GM23338 (cell line): Measurements from ENCODE around the gene PCLO. TPM values are rescaled to one million over a fixed set of nuclear protein-coding genes. Genes with fewer than 3 reads are reported as not detected.

Experiments
- ATAC-seq: fragments of 200-7000 bp; cut with Tn5 transposase; 3 replicates; pipeline ENCODE4 v1.9.1; 2020
- DNase-seq: peaks from one replicate; pipeline ENCODE4 v3.0.0-alpha.2; 2015; ENCODE audit warnings: low spot score
- H2AFZ ChIP-seq: fragments of 200-600 bp; sonication (generic); 2 replicates; pipeline ENCODE4 v1.8.0; 2016; ENCODE audit warnings: antibody characterized with exemption, mild to moderate bottlenecking, moderate library complexity
- H3F3A ChIP-seq: fragments of 200-600 bp; sonication (generic); replicated peaks from 2 replicates; pipeline ENCODE4 v1.8.0; 2017; ENCODE audit warnings: antibody characterized with exemption, mixed run types, low read depth
- H3K27ac ChIP-seq: fragments of 200-600 bp; sonication (generic); 2 replicates; pipeline ENCODE4 v1.6.1; 2016; ENCODE audit warnings: low read depth
- H3K27me3 ChIP-seq: fragments of 200-600 bp; sonication (generic); 2 replicates; pipeline ENCODE4 v1.8.0; 2016; ENCODE audit warnings: mild to moderate bottlenecking, mixed run types, moderate library complexity; ENCODE audit not compliant: insufficient read depth
- H3K36me3 ChIP-seq: fragments of 200-600 bp; sonication (generic); 2 replicates; pipeline ENCODE4 v1.8.0; 2016; ENCODE audit warnings: mild to moderate bottlenecking; ENCODE audit not compliant: insufficient read depth
- H3K4me1 ChIP-seq: fragments of 200-600 bp; sonication (generic); 2 replicates; pipeline ENCODE4 v1.8.0; 2016; ENCODE audit warnings: mild to moderate bottlenecking, moderate library complexity; ENCODE audit not compliant: insufficient read depth
- H3K4me2 ChIP-seq: fragments of 200-600 bp; sonication (generic); 2 replicates; pipeline ENCODE4 v1.7.1; 2017; ENCODE audit warnings: mixed run types
- H3K4me3 ChIP-seq: fragments of 200-600 bp; sonication (generic); 2 replicates; pipeline ENCODE4 v1.6.1; 2016; ENCODE audit warnings: mixed run types
- H3K79me2 ChIP-seq: fragments of 200-600 bp; sonication (generic); replicated peaks from 2 replicates; pipeline ENCODE4 v1.8.0; 2017; ENCODE audit warnings: mild to moderate bottlenecking; ENCODE audit not compliant: insufficient read depth
- H3K9me2 ChIP-seq: fragments of 200-600 bp; sonication (generic); 2 replicates; pipeline ENCODE4 v1.8.0; 2017; ENCODE audit not compliant: insufficient read depth
- H4K20me1 ChIP-seq: fragments of 200-600 bp; sonication (generic); replicated peaks from 2 replicates; pipeline ENCODE4 v1.8.0; 2017; ENCODE audit warnings: mild to moderate bottlenecking; ENCODE audit not compliant: insufficient read depth
- H3K27ac Mint-ChIP-seq: 2 replicates; pipeline ENCODE4 v1.8.0; 2020; ENCODE audit warnings: inconsistent platforms, mild to moderate bottlenecking, moderate library complexity, mixed read lengths
- H3K27me3 Mint-ChIP-seq: 3 replicates; pipeline ENCODE4 v1.8.0; 2022; ENCODE audit warnings: low read depth, mild to moderate bottlenecking, moderate library complexity, mixed read lengths, inconsistent platforms; ENCODE audit not compliant: insufficient read depth, poor library complexity
- H3K36me3 Mint-ChIP-seq: 3 replicates; pipeline ENCODE4 v1.8.0; 2021; ENCODE audit warnings: low read depth, mild to moderate bottlenecking, inconsistent platforms, moderate library complexity, mixed read lengths
- H3K4me1 Mint-ChIP-seq: 3 replicates; pipeline ENCODE4 v1.8.0; 2020; ENCODE audit warnings: mild to moderate bottlenecking, inconsistent platforms, mixed read lengths
- H3K4me3 Mint-ChIP-seq: 3 replicates; pipeline ENCODE4 v1.8.0; 2021; ENCODE audit warnings: moderate library complexity, mild to moderate bottlenecking, inconsistent platforms, mixed read lengths
- H3K9me3 Mint-ChIP-seq: 3 replicates; pipeline ENCODE4 v1.8.0; 2020; ENCODE audit warnings: moderate library complexity, mild to moderate bottlenecking, inconsistent platforms, mixed read lengths
- CTCF ChIP-seq, 2 experiments: fragments of 200-600 bp in 1 of 2; sonication (generic) in 1 of 2; conservative IDR thresholded peaks; 2 replicates each; pipeline versions ENCODE4 v1.5.1 to v1.6.1; 2016 to 2017; ENCODE audit warnings: antibody characterized with exemption in 2 of 2, low read depth in 2 of 2, mild to moderate bottlenecking in 2 of 2, moderate library complexity in 1 of 2
- EZH2 ChIP-seq: fragments of 200-600 bp; sonication (generic); IDR thresholded peaks from one replicate; pipeline ENCODE4 v1.8.0; 2017; ENCODE audit warnings: antibody characterized with exemption, mild to moderate bottlenecking, low read depth; ENCODE audit not compliant: unreplicated experiment
- EZH2phosphoT487 ChIP-seq: fragments of 200-600 bp; sonication (generic); IDR thresholded peaks from one replicate; pipeline ENCODE4 v1.8.1; 2018; ENCODE audit warnings: antibody characterized with exemption; ENCODE audit not compliant: unreplicated experiment
- JUNB ChIP-seq: IDR thresholded peaks from one replicate; pipeline ENCODE4 v1.6.1; 2016; ENCODE audit warnings: antibody characterized with exemption; ENCODE audit not compliant: unreplicated experiment
- POLR2AphosphoS5 ChIP-seq: IDR thresholded peaks from 2 replicates; pipeline ENCODE4 v1.6.1; 2016; ENCODE audit warnings: antibody characterized with exemption, low read depth
- STAT1 ChIP-seq: IDR thresholded peaks from one replicate; pipeline ENCODE4 v1.6.1; 2016; ENCODE audit warnings: antibody characterized with exemption; ENCODE audit not compliant: unreplicated experiment
- ZNF114 ChIP-seq: fragments of 250-450 bp; sonication (Bioruptor Pico); IDR thresholded peaks from 2 replicates; pipeline ENCODE4 v1.5.0; 2020; ENCODE audit warnings: mild to moderate bottlenecking, moderate library complexity
- ZNF331 ChIP-seq: fragments of 250-450 bp; sonication (Bioruptor Pico); IDR thresholded peaks from 2 replicates; pipeline ENCODE4 v1.5.0; 2020; ENCODE audit warnings: low read depth, mild to moderate bottlenecking, moderate library complexity
- ZNF462 ChIP-seq: fragments of 250-450 bp; sonication (Bioruptor Pico); IDR thresholded peaks from 2 replicates; pipeline ENCODE4 v1.5.0; 2020; ENCODE audit warnings: mild to moderate bottlenecking, moderate library complexity
- polyA plus RNA-seq: library from polyadenylated mRNA; unstranded; fragments of >200 nt; fragmentation: Nextera tagmentation; extraction: Ambion mirVana; gene quantifications from 2 replicates; pipeline ENCODE4 v1.2.1, GENCODE V29; 2016
- total RNA-seq: library from RNA; depleted of rRNA; stranded (reverse); fragments of >200 nt; shearing (Covaris generic); gene quantifications from 2 replicates; pipeline ENCODE4 v1.2.3, GENCODE V29; 2014
- TF ChIP-seq, protein P1 (sequence below): IDR thresholded peaks from 2 replicates; pipeline ENCODE4 v1.6.1; 2016; ENCODE audit warnings: antibody characterized with exemption

The PCLO gene
- total and polyA plus RNA-seq, 2 experiments from 2014 or later = 7.4 to 9.1 TPM

DNA sequence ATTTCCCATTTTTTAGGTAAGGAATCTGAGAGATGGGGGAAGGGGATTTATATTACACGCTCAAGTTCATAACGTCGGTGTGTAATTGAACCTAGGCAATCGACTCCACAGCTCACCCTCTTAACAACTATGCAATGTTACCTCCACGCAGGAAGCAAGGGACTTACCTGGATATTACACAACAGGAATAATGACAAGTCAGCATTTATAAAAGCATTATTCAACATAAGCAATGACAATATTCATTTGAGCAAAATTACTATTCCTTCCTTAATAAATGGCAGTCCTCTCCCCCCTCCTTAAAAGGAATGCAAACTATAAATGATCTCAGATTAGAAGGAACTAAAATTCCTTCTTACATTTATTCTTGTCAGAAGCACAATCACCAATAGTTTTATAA is 104.0 kb downstream of the PCLO start:
- Mint-ChIP-seq H3K9me3 (no peaks in the 10 kb centered on the region), H3K4me1 (no peaks in the 10 kb centered on the region), H3K27ac (no peak overlapping the region), H3K36me3 (no peaks in the 10 kb centered on the region), H3K4me3 (no peak overlapping the region), H3K27me3 (no peaks in the 10 kb centered on the region)
- Histone ChIP-seq H3K4me2 (no peak overlapping the region), H2AFZ (no peak overlapping the region), H3K4me1 (no peaks in the 10 kb centered on the region), H4K20me1 (no peaks in the 10 kb centered on the region), H3F3A (no peaks in the 10 kb centered on the region), H3K9me2 (no peaks in the 10 kb centered on the region), H3K27me3 (no peaks in the 10 kb centered on the region), H3K36me3 (no peaks in the 10 kb centered on the region), H3K4me3 (no peak overlapping the region), H3K27ac (no peak overlapping the region), H3K79me2 (no peaks in the 10 kb centered on the region)
- DNase-seq = no peak
- no peak for ATAC-seq
- TF ChIP-seq STAT1 (no peak), CTCF (conservative IDR thresholded peaks at IDR 0.05; ENCODE audit: low read depth in 2 of 2) (no peak), JUNB (no peak), POLR2AphosphoS5 (no peak), ZNF462 (CRISPR knock-in tag) (no peak), ZNF331 (CRISPR knock-in tag) (no peak), EZH2phosphoT487 (no peak), ZNF114 (CRISPR knock-in tag) (no peak), EZH2 (no peak)
- TF ChIP-seq, protein P1, sequence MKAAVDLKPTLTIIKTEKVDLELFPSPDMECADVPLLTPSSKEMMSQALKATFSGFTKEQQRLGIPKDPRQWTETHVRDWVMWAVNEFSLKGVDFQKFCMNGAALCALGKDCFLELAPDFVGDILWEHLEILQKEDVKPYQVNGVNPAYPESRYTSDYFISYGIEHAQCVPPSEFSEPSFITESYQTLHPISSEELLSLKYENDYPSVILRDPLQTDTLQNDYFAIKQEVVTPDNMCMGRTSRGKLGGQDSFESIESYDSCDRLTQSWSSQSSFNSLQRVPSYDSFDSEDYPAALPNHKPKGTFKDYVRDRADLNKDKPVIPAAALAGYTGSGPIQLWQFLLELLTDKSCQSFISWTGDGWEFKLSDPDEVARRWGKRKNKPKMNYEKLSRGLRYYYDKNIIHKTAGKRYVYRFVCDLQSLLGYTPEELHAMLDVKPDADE = no peak
